GM20000 (cell line): ENCODE results near the gene SMTN.

Experiments
- DNase-seq: peaks from one replicate; pipeline ENCODE4 v3.0.0; 2012; ENCODE audit warnings: low spot score
- CTCF ChIP-seq: IDR thresholded peaks from 2 replicates; pipeline ENCODE4 v1.5.1; 2012; ENCODE audit warnings: mild to moderate bottlenecking, control low read depth; ENCODE audit errors: extremely low read depth, missing control alignments

Gene SMTN

GRCh38 chr22:31137721-31138120 is 56.6 kb downstream of the SMTN start:
- DNase-seq = no peak
- no peak for TF ChIP-seq CTCF

- DNase-seq = no peak
- TF ChIP-seq CTCF = no peak
Observed at GRCh38 chr22:31138126-31138525, 57.0 kb downstream of the SMTN start.

GRCh38 chr22:31139066-31139465 is 57.9 kb downstream of the SMTN start:
- no peak for TF ChIP-seq CTCF
- no peak for DNase-seq

- TF ChIP-seq CTCF = no peak
- DNase-seq = no peak
Observed at GRCh38 chr22:31139866-31140716, 59.0 kb downstream of the SMTN start, which contains the start of gene PLA2G3. TSS of gene PLA2G3 (minus strand) at chr22:31140508. CDS start at chr22:31140354, 154 bp downstream.

- DNase-seq = no peak
Observed at GRCh38 chr22:31140746-31141145, 59.6 kb downstream of the SMTN start.

GRCh38 chr22:31141551-31141950 is 60.4 kb downstream of the SMTN start:
- no peak for TF ChIP-seq CTCF
- no peak for DNase-seq

More at GRCh38 chr22:31140746-31141145, 59.6 kb downstream of the SMTN start:
- no peak for TF ChIP-seq CTCF

GRCh38 chr22:31142285-31142684 is 61.2 kb downstream of the SMTN start:
- no peak for DNase-seq

More at GRCh38 chr22:31142285-31142684, 61.2 kb downstream of the SMTN start:
- no peak for TF ChIP-seq CTCF
